HepG2 (cell line): Measurements from ENCODE around the gene CYP19A1. TPM values are rescaled to one million over a fixed set of nuclear protein-coding genes. Genes with fewer than 3 reads are reported as not detected.

ENCODE experiments used
- CBX5 ChIP-seq: sonication (generic); formaldehyde crosslinking; IDR thresholded peaks from 2 replicates; pipeline ENCODE4 v1.4.0; 2020; ENCODE audit warnings: missing genetic modification reagents, borderline replicate concordance
- HES4 ChIP-seq: sonication (generic); formaldehyde crosslinking; IDR thresholded peaks from 2 replicates; pipeline ENCODE4 v1.9.0; 2021; ENCODE audit warnings: mild to moderate bottlenecking, missing genetic modification reagents, borderline replicate concordance
- HHEX ChIP-seq: IDR thresholded peaks from 2 replicates; pipeline ENCODE4 v1.6.1; 2016; ENCODE audit warnings: control low read depth
- KDM5A ChIP-seq: fragments of 200-600 bp; sonication (generic); IDR thresholded peaks from 2 replicates; pipeline ENCODE4 v1.7.0; 2018; ENCODE audit warnings: antibody characterized with exemption, mild to moderate bottlenecking, low read length, borderline replicate concordance
- LCORL ChIP-seq, 2 experiments: fragments of 450-650 bp in 1 of 2; sonication (generic) in 1 of 2; formaldehyde crosslinking in 1 of 2; IDR thresholded peaks; 2 replicates each; pipeline versions ENCODE4 v1.5.0 to v1.6.1; 2017 to 2020; ENCODE audit warnings: antibody characterized with exemption in 1 of 2, missing genetic modification reagents in 1 of 2
- NR1H2 ChIP-seq: sonication (generic); formaldehyde crosslinking; IDR thresholded peaks from 2 replicates; pipeline ENCODE4 v1.8.1; 2022; ENCODE audit warnings: low read depth, missing genetic modification reagents, borderline replicate concordance
- PATZ1 ChIP-seq: sonication (generic); formaldehyde crosslinking; IDR thresholded peaks from 2 replicates; pipeline ENCODE4 v1.4.0; 2020; ENCODE audit warnings: missing genetic modification reagents
- RAD21 ChIP-seq: fragments of 450-650 bp; formaldehyde crosslinking; IDR thresholded peaks from 2 replicates; pipeline ENCODE4 v1.5.0; 2020; ENCODE audit warnings: mild to moderate bottlenecking
- SMC3 ChIP-seq: IDR thresholded peaks from 2 replicates; pipeline ENCODE4 v1.6.1; 2011; ENCODE audit warnings: low read length, improper control_type of control experiment
- TEAD3 ChIP-seq: optimal IDR thresholded peaks from 2 replicates; pipeline ENCODE3; 2016; ENCODE audit warnings: borderline replicate concordance
- XRCC5 ChIP-seq: fragments of 200-400 bp; formaldehyde crosslinking; optimal IDR thresholded peaks from 2 replicates; pipeline ENCODE3; 2017; ENCODE audit warnings: mild to moderate bottlenecking, low read length
- ZBTB21 ChIP-seq: sonication (generic); formaldehyde crosslinking; IDR thresholded peaks from 2 replicates; pipeline ENCODE4 v1.4.0; 2020; ENCODE audit warnings: missing genetic modification reagents
- ZBTB7A ChIP-seq: sonication (generic); formaldehyde crosslinking; IDR thresholded peaks from 2 replicates; pipeline ENCODE4 v1.8.0; 2022; ENCODE audit warnings: mild to moderate bottlenecking, missing genetic modification reagents
- ZNF143 ChIP-seq: sonication (generic); formaldehyde crosslinking; IDR thresholded peaks from 2 replicates; pipeline ENCODE4 v1.4.0; 2020; ENCODE audit warnings: missing genetic modification reagents
- ZNF614 ChIP-seq: IDR thresholded peaks from 2 replicates; pipeline ENCODE4 v1.6.1; 2018; ENCODE audit warnings: missing biosample characterization, missing genetic modification reagents, inconsistent platforms, borderline replicate concordance
- ZNF710 ChIP-seq: sonication (generic); formaldehyde crosslinking; IDR thresholded peaks from 2 replicates; pipeline ENCODE4 v1.5.0; 2020; ENCODE audit warnings: mild to moderate bottlenecking, missing genetic modification reagents, borderline replicate concordance
- ZSCAN30 ChIP-seq: sonication (generic); formaldehyde crosslinking; IDR thresholded peaks from 2 replicates; pipeline ENCODE4 v1.5.0; 2020; ENCODE audit warnings: mild to moderate bottlenecking, missing genetic modification reagents
- polyA plus RNA-seq, 8 experiments: library from polyadenylated mRNA; depleted of rRNA in 3 of 8; stranded (reverse) in 7 of 8; unstranded in 1 of 8; fragments of >200 nt; fragmentation: Illumina TruSeq in 4 of 8; extraction: Trizol in 4 of 8; gene quantifications; 2 replicates each; pipeline versions ENCODE4 v1.2.1 to v1.2.3, GENCODE V29; 2011 to 2016; ENCODE audit warnings: low read depth in 4 of 8, missing spikeins in 1 of 8, mixed read lengths in 1 of 8; ENCODE audit not compliant: insufficient read depth in 1 of 8
- total RNA-seq, 5 experiments: library from RNA; depleted of rRNA; stranded (reverse); fragments of >200 nt; fragmentation: Illumina TruSeq; extraction: Trizol; gene quantifications; 2 replicates each; pipeline ENCODE4 v1.2.3, GENCODE V29; 2016; ENCODE audit warnings: low read depth in 1 of 5
- TF ChIP-seq, protein P1 (sequence below): sonication (generic); formaldehyde crosslinking; IDR thresholded peaks from 2 replicates; pipeline ENCODE4 v1.5.1; 2020; ENCODE audit warnings: mild to moderate bottlenecking, missing genetic modification reagents, moderate library complexity
- TF ChIP-seq, protein P2 (sequence below): sonication (generic); formaldehyde crosslinking; IDR thresholded peaks from 2 replicates; pipeline ENCODE4 v1.5.1; 2020; ENCODE audit warnings: mild to moderate bottlenecking, moderate library complexity, missing genetic modification reagents
- TF ChIP-seq, protein P3 (sequence below): sonication (generic); formaldehyde crosslinking; IDR thresholded peaks from 2 replicates; pipeline ENCODE4 v1.4.0; 2020; ENCODE audit warnings: mild to moderate bottlenecking, missing genetic modification reagents

Gene CYP19A1
- total and polyA plus RNA-seq, 2 of the 13 experiments (the other 11 are each of a cell fraction or from before 2014, with no cell fraction given): 10.9 to 23.0 TPM

DNA sequence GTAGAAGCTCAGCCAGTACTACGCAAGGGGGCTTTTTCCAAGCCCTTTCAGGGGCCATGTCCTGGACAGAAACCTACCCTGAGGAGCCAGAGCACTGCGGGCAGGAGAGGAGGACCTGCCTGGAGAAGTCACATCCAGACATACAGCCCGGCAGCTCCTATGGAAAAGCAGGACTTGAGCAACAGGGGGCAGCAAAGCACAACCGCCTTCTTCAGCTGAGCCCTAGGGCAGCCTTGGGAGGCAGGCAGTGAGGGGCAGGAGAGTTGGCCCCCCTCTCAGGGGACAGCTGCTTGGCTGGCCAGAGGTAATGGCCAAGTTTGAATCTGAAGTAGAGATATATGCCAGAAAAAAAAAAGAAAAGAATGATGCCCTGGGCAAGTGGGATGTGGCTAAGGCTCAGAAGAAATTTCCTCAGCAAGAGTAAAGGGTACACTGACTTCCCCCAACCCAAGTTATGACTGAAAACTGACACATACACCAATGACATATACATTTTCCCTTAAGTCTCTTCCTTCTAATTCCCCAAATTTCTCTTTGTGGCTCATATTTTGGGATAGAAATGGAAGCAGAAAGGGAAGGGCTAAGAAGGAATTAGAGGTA, 56.9 kb downstream of the CYP19A1 start (continued):
- no peak for TF ChIP-seq NR1H2 (CRISPR knock-in tag)
- peak; percentile 82 for TF ChIP-seq SMC3
- TF ChIP-seq, protein P1, sequence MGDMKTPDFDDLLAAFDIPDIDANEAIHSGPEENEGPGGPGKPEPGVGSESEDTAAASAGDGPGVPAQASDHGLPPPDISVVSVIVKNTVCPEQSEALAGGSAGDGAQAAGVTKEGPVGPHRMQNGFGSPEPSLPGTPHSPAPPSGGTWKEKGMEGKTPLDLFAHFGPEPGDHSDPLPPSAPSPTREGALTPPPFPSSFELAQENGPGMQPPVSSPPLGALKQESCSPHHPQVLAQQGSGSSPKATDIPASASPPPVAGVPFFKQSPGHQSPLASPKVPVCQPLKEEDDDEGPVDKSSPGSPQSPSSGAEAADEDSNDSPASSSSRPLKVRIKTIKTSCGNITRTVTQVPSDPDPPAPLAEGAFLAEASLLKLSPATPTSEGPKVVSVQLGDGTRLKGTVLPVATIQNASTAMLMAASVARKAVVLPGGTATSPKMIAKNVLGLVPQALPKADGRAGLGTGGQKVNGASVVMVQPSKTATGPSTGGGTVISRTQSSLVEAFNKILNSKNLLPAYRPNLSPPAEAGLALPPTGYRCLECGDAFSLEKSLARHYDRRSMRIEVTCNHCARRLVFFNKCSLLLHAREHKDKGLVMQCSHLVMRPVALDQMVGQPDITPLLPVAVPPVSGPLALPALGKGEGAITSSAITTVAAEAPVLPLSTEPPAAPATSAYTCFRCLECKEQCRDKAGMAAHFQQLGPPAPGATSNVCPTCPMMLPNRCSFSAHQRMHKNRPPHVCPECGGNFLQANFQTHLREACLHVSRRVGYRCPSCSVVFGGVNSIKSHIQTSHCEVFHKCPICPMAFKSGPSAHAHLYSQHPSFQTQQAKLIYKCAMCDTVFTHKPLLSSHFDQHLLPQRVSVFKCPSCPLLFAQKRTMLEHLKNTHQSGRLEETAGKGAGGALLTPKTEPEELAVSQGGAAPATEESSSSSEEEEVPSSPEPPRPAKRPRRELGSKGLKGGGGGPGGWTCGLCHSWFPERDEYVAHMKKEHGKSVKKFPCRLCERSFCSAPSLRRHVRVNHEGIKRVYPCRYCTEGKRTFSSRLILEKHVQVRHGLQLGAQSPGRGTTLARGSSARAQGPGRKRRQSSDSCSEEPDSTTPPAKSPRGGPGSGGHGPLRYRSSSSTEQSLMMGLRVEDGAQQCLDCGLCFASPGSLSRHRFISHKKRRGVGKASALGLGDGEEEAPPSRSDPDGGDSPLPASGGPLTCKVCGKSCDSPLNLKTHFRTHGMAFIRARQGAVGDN (CRISPR knock-in tag): peak; percentile 31; the same call in 1 of the 2 replicates
- TF ChIP-seq ZBTB7A (CRISPR knock-in tag): no peak
- TF ChIP-seq ZNF710: no peak
- peak; percentile 90 for TF ChIP-seq RAD21 (CRISPR knock-in tag)
- no peak for TF ChIP-seq HES4 (CRISPR knock-in tag)
- TF ChIP-seq, protein P2, sequence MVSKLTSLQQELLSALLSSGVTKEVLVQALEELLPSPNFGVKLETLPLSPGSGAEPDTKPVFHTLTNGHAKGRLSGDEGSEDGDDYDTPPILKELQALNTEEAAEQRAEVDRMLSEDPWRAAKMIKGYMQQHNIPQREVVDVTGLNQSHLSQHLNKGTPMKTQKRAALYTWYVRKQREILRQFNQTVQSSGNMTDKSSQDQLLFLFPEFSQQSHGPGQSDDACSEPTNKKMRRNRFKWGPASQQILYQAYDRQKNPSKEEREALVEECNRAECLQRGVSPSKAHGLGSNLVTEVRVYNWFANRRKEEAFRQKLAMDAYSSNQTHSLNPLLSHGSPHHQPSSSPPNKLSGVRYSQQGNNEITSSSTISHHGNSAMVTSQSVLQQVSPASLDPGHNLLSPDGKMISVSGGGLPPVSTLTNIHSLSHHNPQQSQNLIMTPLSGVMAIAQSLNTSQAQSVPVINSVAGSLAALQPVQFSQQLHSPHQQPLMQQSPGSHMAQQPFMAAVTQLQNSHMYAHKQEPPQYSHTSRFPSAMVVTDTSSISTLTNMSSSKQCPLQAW (CRISPR knock-in tag): no peak
- no peak for TF ChIP-seq ZNF143 (CRISPR knock-in tag)
- peak; percentile 71 for TF ChIP-seq PATZ1
- TF ChIP-seq CBX5 (CRISPR knock-in tag): no peak
- no peak for TF ChIP-seq HHEX
- no peak for TF ChIP-seq ZSCAN30
- no peak for TF ChIP-seq LCORL (IDR thresholded peaks at IDR 0.05)
- TF ChIP-seq LCORL (CRISPR knock-in tag; IDR thresholded peaks at IDR 0.05): no peak
- no peak for TF ChIP-seq ZBTB21 (CRISPR knock-in tag)
- TF ChIP-seq ZNF614 (CRISPR knock-in tag): no peak
- no peak for TF ChIP-seq KDM5A
- TF ChIP-seq TEAD3 (CRISPR knock-in tag): peak; percentile 25
- TF ChIP-seq XRCC5: peak; percentile 73
- TF ChIP-seq, protein P3, sequence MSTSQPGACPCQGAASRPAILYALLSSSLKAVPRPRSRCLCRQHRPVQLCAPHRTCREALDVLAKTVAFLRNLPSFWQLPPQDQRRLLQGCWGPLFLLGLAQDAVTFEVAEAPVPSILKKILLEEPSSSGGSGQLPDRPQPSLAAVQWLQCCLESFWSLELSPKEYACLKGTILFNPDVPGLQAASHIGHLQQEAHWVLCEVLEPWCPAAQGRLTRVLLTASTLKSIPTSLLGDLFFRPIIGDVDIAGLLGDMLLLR (CRISPR knock-in tag): no peak
